Brain microvascular endothelial cell (primary cell): Measurements from ENCODE around the gene ADIPOR2.
A peak's percentile ranks its signal among the peaks of the same experiment; 100 is the strongest.
"Not testable (repeated sequence)": the region's sequence is repeated elsewhere in the genome, so short reads cannot be mapped to it uniquely, and the experiment has no call there.

Experiments used
- DNase-seq: peaks from one replicate; pipeline ENCODE4 v3.0.0-alpha.2; 2020
- H3K27ac ChIP-seq: fragments of 250-450 bp; sonication (Bioruptor Pico); 2 replicates; pipeline ENCODE4 v1.5.1; 2020; ENCODE audit warnings: mild to moderate bottlenecking, moderate library complexity
- H3K27me3 ChIP-seq: fragments of 250-450 bp; sonication (Bioruptor Pico); replicated peaks from 2 replicates; pipeline ENCODE4 v1.5.1; 2020; ENCODE audit warnings: mild to moderate bottlenecking
- H3K36me3 ChIP-seq: fragments of 250-450 bp; sonication (Bioruptor Pico); replicated peaks from 2 replicates; pipeline ENCODE4 v1.5.1; 2020; ENCODE audit warnings: mild to moderate bottlenecking
- H3K4me3 ChIP-seq: 2 replicates; pipeline ENCODE4 v1.5.1; 2011; ENCODE audit warnings: low read depth, mild to moderate bottlenecking, control low read depth, low read length, moderate library complexity
- in situ Hi-C: cut with HindIII; loops from 2 replicates; pipeline ENCODE4 v1.10.0; 2017; ENCODE audit warnings: low sequenced_read_pairs, low pct_ligation_motif_present
- TF ChIP-seq, protein P1 (sequence below): IDR thresholded peaks from 2 replicates; pipeline ENCODE4 v1.5.1; 2011; ENCODE audit warnings: low read depth, mild to moderate bottlenecking, moderate library complexity, low read length, control low read depth, inconsistent platforms; ENCODE audit errors: missing control alignments

The ADIPOR2 gene

GRCh38 chr12:1703771-1704722 lies 13.2 kb downstream of the ADIPOR2 start:
- TF ChIP-seq, protein P1, sequence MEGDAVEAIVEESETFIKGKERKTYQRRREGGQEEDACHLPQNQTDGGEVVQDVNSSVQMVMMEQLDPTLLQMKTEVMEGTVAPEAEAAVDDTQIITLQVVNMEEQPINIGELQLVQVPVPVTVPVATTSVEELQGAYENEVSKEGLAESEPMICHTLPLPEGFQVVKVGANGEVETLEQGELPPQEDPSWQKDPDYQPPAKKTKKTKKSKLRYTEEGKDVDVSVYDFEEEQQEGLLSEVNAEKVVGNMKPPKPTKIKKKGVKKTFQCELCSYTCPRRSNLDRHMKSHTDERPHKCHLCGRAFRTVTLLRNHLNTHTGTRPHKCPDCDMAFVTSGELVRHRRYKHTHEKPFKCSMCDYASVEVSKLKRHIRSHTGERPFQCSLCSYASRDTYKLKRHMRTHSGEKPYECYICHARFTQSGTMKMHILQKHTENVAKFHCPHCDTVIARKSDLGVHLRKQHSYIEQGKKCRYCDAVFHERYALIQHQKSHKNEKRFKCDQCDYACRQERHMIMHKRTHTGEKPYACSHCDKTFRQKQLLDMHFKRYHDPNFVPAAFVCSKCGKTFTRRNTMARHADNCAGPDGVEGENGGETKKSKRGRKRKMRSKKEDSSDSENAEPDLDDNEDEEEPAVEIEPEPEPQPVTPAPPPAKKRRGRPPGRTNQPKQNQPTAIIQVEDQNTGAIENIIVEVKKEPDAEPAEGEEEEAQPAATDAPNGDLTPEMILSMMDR, result no peak
- Histone ChIP-seq H3K36me3 (no peaks in the 10 kb centered on the region), H3K27ac (no peak overlapping the region), H3K27me3 (no peaks in the 10 kb centered on the region), H3K4me3 (no peak overlapping the region)
- in situ Hi-C loops, result no loop called here
- no peak for DNase-seq

- H3K4me3 ChIP-seq, result no peak overlapping the region
- no peaks in the 10 kb centered on the region for H3K36me3 ChIP-seq
- DNase-seq, result no peak
- in situ Hi-C loops, result no loop called here
- TF ChIP-seq, protein P1, result no peak
- H3K27me3 ChIP-seq, result no peaks in the 10 kb centered on the region
- no peak overlapping the region for H3K27ac ChIP-seq
Measured at GRCh38 chr12:1705774-1706631, 15.1 kb downstream of the ADIPOR2 start.

GRCh38 chr12:1706632-1706980 lies 15.7 kb downstream of the ADIPOR2 start:
- Histone ChIP-seq H3K4me3 (no peak overlapping the region), H3K36me3 (no peaks in the 10 kb centered on the region), H3K27ac (no peak overlapping the region), H3K27me3 (no peaks in the 10 kb centered on the region)
- TF ChIP-seq, protein P1, result no peak
- in situ Hi-C loops, result no loop called here
- DNase-seq, result no peak

GRCh38 chr12:1707051-1707450 lies 16.2 kb downstream of the ADIPOR2 start:
- Histone ChIP-seq H3K27me3 (no peaks in the 10 kb centered on the region), H3K4me3 (no peak overlapping the region), H3K36me3 (no peaks in the 10 kb centered on the region), H3K27ac (no peak overlapping the region)
- no peak for DNase-seq
- in situ Hi-C loops, result no loop called here
- TF ChIP-seq, protein P1, result no peak

- H3K4me3 ChIP-seq, in situ Hi-C loops, H3K36me3 ChIP-seq, H3K27me3 ChIP-seq, DNase-seq, H3K27ac ChIP-seq: not testable (repeated sequence)
Measured at GRCh38 chr12:1709968-1710367, 19.1 kb downstream of the ADIPOR2 start.

GRCh38 chr12:1710870-1711269 lies 20.0 kb downstream of the ADIPOR2 start:
- H3K27me3 ChIP-seq, in situ Hi-C loops, H3K36me3 ChIP-seq, H3K4me3 ChIP-seq, H3K27ac ChIP-seq, DNase-seq: not testable (repeated sequence)

DNA sequence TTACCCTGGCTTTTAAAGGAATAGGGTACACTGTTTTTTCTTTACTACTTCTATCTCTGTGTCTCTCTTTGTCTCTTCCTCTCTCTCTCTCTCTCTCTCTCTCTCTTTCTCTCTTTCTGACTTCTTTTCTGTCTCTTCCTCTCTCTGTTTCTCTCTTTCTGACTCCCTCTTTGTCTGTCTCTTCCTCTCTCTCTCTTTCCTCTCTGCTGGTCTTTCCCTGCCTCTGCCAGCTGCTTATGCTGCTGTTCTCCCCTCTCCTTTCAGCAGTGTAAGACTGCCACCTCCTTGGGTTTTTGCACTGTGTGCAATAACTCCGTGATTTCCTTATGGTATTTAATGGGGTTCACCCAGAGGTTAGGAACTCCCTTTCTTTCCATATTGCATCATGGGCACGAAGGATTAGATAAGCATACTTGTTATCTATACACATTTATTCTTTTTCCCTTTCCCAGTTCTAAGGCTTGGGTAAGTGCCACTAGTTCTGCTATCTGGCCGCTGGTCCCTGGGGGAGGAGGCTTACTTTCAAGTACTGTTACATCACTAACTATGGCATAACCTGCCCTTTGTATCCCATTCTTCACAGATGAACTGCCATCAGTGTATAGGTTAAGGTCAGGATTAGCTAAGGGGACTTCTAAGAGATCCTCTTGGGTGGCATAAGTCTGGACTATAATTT lies 20.8 kb downstream of the ADIPOR2 start:
- H3K27me3 ChIP-seq, in situ Hi-C loops, H3K4me3 ChIP-seq, H3K36me3 ChIP-seq: not testable (repeated sequence)
- peak; percentile 67 for DNase-seq
- peak overlapping the region; percentile 2 for H3K27ac ChIP-seq

- DNase-seq, in situ Hi-C loops, H3K27ac ChIP-seq, H3K4me3 ChIP-seq, H3K27me3 ChIP-seq, H3K36me3 ChIP-seq: not testable (repeated sequence)
Measured at GRCh38 chr12:1712305-1712704, 21.4 kb downstream of the ADIPOR2 start.

GRCh38 chr12:1712852-1713251 lies 22.0 kb downstream of the ADIPOR2 start:
- H3K27ac ChIP-seq, H3K27me3 ChIP-seq, DNase-seq, H3K4me3 ChIP-seq, in situ Hi-C loops, H3K36me3 ChIP-seq: not testable (repeated sequence)
